ENCODE measurements around the gene GSN.

The GSN gene

DNA sequence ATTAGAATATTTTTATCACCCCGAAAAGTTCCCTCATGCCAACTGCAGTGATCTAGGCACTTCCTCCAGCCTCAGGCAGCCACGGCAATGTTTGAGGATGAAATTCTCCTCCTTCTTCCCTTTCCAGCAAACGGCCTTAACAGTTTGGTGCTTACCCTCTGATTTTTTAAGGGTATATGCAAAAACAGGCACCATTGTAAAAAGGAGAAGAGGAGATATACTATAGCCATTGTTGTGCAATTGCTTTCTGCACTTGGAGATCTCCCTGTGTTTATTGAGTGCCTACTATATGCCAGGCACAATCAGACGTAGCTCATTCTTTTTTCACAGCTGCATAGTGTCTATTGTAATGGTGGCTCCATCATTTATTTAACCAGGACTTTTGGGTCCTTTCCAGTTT is 29.4 kb downstream of the GSN start:
- H3K27ac ChIP-seq = no peak overlapping the region
- TF ChIP-seq, protein P1, sequence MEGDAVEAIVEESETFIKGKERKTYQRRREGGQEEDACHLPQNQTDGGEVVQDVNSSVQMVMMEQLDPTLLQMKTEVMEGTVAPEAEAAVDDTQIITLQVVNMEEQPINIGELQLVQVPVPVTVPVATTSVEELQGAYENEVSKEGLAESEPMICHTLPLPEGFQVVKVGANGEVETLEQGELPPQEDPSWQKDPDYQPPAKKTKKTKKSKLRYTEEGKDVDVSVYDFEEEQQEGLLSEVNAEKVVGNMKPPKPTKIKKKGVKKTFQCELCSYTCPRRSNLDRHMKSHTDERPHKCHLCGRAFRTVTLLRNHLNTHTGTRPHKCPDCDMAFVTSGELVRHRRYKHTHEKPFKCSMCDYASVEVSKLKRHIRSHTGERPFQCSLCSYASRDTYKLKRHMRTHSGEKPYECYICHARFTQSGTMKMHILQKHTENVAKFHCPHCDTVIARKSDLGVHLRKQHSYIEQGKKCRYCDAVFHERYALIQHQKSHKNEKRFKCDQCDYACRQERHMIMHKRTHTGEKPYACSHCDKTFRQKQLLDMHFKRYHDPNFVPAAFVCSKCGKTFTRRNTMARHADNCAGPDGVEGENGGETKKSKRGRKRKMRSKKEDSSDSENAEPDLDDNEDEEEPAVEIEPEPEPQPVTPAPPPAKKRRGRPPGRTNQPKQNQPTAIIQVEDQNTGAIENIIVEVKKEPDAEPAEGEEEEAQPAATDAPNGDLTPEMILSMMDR (conservative IDR thresholded peaks at IDR 0.05) = no peak
- TF ChIP-seq ZFX (IDR thresholded peaks at IDR 0.05) = no peak

DNA sequence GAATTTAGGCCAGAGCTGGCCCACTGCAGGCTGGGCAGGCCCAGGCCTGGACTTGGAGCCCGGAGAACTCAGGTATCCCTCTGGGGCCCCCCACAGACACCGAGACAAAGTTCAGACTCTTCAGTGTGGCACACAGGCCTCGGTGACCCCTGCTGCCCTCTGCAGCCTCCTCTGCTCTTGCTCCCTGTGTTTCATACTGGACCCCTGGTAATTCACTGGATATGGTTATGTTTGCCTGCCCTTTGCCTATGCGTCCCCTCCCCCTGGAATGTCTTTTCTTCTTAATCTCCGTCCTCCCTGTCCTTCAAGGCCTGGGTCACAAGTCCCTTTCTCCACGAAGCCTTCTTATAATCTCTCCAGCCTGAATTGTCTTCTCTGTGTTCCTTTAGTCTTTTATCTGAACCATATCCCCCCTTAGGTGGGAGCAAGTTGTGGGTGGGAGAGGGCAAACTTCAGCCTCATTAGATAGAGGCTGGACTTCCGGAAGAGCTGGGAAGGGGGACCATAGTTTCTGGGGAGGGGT is 30.1 kb downstream of the GSN start:
- TF ChIP-seq, protein P1 (conservative IDR thresholded peaks at IDR 0.05) = no peak
- TF ChIP-seq ZFX (IDR thresholded peaks at IDR 0.05) = no peak
- no peak overlapping the region for H3K27ac ChIP-seq

DNA sequence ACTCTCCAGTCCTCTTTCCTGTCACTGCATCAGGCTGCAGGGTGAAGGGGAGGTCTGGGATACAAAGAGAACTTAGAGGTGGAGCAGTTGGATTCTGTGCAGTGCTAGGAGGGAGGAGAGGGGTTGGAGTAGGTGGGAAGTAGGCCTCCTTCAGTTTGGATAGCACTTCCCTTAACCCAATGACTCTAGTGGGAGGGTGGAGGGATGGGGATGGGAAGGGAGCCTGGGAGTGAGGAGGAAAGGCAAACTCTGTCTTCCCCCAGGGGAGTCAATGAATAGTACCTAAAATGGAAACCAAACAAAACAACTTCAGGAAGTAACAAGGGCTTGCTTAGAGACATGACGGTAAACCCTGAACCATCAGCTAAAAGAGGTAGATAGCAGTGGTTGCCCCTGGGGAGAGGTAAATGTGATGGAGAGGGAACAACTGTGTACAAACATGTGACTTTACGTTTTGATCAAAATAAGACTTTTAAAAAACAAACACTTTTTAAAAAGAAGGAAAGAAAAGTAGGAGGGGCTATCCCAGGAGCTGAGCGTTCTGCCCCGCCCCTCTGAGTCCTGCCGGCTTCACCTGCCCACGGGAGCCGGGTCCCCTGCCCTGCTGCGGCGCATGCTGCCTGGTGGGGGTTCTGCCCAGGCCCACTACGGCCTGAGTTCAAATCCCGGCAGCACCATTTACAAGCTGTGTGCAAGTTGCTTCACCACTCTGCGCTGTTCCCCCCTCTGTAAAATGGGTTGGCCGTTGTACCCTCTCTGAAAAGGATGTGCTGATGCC is 30.9 kb downstream of the GSN start:
- TF ChIP-seq ZFX (IDR thresholded peaks at IDR 0.05) = no peak
- TF ChIP-seq, protein P1 (conservative IDR thresholded peaks at IDR 0.05) = no peak

DNA sequence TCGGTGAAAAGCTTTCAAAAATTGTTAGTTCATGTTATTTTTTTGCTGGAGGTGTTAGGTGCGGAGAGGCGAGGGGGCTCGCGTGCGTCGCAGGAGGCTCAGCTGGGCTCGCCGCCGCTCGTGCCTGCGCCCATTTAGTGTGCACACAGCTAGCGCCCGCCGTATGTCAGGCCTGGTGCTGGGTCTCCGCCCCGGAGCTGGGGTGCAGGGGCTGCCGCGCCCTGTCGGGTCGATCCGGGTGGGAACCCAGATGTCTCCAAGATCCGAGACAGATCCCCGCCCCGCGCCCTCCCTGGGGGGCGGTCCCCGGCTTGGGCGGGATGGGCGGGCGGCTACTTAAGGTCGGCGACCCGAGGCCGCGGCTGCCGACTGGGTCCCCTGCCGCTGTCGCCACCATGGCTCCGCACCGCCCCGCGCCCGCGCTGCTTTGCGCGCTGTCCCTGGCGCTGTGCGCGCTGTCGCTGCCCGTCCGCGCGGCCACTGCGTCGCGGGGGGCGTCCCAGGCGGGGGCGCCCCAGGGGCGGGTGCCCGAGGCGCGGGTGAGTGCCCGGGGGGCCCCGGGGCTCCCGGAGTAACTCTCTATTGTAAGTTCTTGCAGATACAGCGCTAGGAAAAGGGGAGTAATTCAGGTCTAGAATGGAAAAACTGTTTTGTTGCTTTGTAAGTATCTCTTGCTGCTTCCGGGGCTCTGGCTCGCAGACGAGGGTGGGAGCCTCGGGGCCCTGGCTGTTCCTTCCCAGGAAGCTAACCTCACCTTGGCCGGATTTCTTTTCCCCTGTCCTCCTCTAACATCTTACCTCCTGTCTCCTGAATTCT is 31.7 kb downstream of the GSN start:
- H3K27ac ChIP-seq = no peak overlapping the region
- TF ChIP-seq, protein P1 (conservative IDR thresholded peaks at IDR 0.05) = no peak
- no peak for TF ChIP-seq ZFX (IDR thresholded peaks at IDR 0.05)

More for the DNA sequence above, 30.9 kb downstream of the GSN start:
- no peak overlapping the region for H3K27ac ChIP-seq

DNA sequence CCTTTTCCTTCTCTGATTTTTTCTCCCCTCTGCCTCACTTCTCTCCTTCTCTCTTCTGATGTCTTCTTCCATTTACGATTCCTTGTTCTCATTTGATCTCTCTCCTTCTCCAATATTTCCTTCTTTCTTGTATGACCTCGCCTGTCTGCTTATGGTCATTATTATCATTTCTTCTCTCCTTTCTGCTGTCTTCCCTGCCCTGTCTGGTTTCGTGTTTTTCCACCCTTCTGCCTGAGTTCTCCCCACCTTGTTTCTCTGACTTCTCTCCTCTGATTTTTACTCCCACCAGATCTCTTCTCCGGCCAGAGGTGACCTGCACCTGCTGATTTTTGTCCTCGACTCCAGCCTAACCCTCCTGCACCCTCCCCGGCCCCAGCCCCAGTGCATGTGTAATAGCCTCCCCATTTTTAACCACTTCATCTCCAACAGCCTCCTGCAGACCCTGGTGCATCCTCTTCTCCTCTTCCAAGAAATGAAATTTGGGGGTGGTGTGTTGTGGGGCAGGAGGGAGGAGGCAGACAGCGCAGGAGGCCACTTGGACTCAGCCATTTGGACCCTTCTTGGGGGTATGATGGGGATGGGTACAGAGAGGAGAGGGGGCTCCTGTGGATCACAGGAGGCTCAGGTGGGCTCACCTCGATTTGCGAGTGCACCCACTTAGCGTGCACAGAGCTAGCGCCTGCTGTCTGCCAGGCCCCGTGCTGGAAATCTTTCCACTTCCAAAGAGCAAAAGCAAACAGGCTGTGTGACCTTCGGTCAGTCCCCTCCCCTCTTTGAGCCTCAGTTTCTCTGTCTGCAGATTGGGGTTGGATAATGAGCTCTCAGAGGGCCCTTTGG is 32.5 kb downstream of the GSN start:
- H3K27ac ChIP-seq = no peak overlapping the region

DNA sequence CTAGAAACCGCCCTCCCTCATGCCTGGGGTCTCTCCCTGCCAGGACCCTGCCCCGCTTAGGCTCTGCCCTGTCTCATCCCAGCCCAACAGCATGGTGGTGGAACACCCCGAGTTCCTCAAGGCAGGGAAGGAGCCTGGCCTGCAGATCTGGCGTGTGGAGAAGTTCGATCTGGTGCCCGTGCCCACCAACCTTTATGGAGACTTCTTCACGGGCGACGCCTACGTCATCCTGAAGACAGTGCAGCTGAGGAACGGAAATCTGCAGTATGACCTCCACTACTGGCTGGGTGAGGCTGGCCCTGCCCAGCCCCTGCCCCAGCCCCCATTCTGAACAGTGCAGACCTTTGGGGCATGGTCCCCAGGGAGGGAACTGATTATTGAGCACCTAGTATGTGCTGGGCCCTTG is 33.9 kb downstream of the GSN start:
- TF ChIP-seq ZFX (IDR thresholded peaks at IDR 0.05) = no peak

More for the DNA sequence above, 32.5 kb downstream of the GSN start:
- no peak for TF ChIP-seq ZFX (IDR thresholded peaks at IDR 0.05)
- TF ChIP-seq, protein P1 (conservative IDR thresholded peaks at IDR 0.05) = no peak

DNA sequence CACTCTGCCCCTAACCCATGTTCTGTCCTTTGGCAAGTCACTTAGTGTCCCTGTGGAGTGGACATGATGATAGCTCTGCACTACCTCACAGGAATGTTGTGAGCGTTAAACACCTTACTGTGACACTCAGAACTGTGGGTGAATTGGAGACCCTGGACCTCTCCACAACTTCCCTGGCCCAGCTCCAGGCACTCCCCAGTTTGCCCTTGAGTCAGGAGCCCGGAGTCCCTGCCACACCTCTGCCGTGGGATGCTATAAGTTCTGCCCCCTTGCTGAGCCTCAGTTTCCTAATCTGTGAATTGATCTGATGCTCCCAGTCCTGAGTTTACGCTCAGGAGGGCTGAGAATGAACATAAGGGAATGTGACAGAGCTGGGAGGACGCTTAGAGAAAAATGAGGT is 34.4 kb downstream of the GSN start:
- H3K27ac ChIP-seq = no peak overlapping the region
- TF ChIP-seq, protein P1 (conservative IDR thresholded peaks at IDR 0.05) = no peak
- no peak for TF ChIP-seq ZFX (IDR thresholded peaks at IDR 0.05)

More for the DNA sequence above, 33.9 kb downstream of the GSN start:
- no peak overlapping the region for H3K27ac ChIP-seq

Measured in C4-2B (cell line).